ENCODE measurements around the gene SNRPA1.

Gene SNRPA1

GRCh38 chr15:101258238-101259144, 36.6 kb downstream of the SNRPA1 start:
- peak; percentile 33 for DNase-seq (ENCODE audit: low read depth)

- no peak for DNase-seq (ENCODE audit: low read depth)
These were observed 38.3 kb downstream of the SNRPA1 start for GRCh38 chr15:101256757-101257156.

- DNase-seq (ENCODE audit: low read depth): no peak
These were observed 39.3 kb downstream of the SNRPA1 start for GRCh38 chr15:101255615-101256241.

GRCh38 chr15:101255051-101255395, 40.0 kb downstream of the SNRPA1 start:
- DNase-seq (ENCODE audit: low read depth): no peak

GRCh38 chr15:101254157-101255050, 40.6 kb downstream of the SNRPA1 start:
- no peak for DNase-seq (ENCODE audit: low read depth)

GRCh38 chr15:101252836-101253235, 42.2 kb downstream of the SNRPA1 start:
- DNase-seq (ENCODE audit: low read depth): no peak

- DNase-seq (ENCODE audit: low read depth): peak; percentile 75
These were observed 42.9 kb downstream of the SNRPA1 start, which contains the start of gene CHSY1 for GRCh38 chr15:101251830-101252820. TSS of gene CHSY1 (minus strand) at chr15:101252048. CDS start at chr15:101251456, 592 bp downstream.

- DNase-seq (ENCODE audit: low read depth): no peak
These were observed 43.9 kb downstream of the SNRPA1 start for GRCh38 chr15:101250873-101251829.

- no peak for DNase-seq (ENCODE audit: low read depth)
These were observed 44.7 kb downstream of the SNRPA1 start for GRCh38 chr15:101250341-101250831.

- DNase-seq (ENCODE audit: low read depth): no peak
These were observed 46.8 kb downstream of the SNRPA1 start for GRCh38 chr15:101248274-101248673.

- DNase-seq (ENCODE audit: low read depth): no peak
These were observed 48.0 kb downstream of the SNRPA1 start for GRCh38 chr15:101246824-101247745.

- no peak for DNase-seq (ENCODE audit: low read depth)
These were observed 48.7 kb downstream of the SNRPA1 start for GRCh38 chr15:101246391-101246790.

GRCh38 chr15:101244889-101245668, 50.0 kb downstream of the SNRPA1 start:
- no peak for DNase-seq (ENCODE audit: low read depth)

GRCh38 chr15:101244036-101244781, 50.8 kb downstream of the SNRPA1 start:
- DNase-seq (ENCODE audit: low read depth): no peak

- DNase-seq (ENCODE audit: low read depth): no peak
These were observed 51.6 kb downstream of the SNRPA1 start for GRCh38 chr15:101243420-101243819.

- DNase-seq (ENCODE audit: low read depth): no peak
These were observed 52.1 kb downstream of the SNRPA1 start for GRCh38 chr15:101242999-101243336.
